Lower leg skin (tissue), 4 donors: ENCODE data around the gene ZNF710. TPM values are rescaled to one million over a fixed set of nuclear protein-coding genes. Genes with fewer than 3 reads are reported as not detected.
A peak's percentile ranks its signal among the peaks of the same experiment; 100 is the strongest.

Experiments used
- DNase-seq, 2 donors: peaks; one replicate each; pipeline ENCODE4 v3.0.0-alpha.2; 2019; ENCODE audit warnings: low spot score in 2 of 2
- H3K4me3 ChIP-seq: fragments of 200-600 bp; sonication (generic); 2 replicates; pipeline ENCODE4 v1.5.1; 2017; ENCODE audit warnings: mild to moderate bottlenecking, low read depth; ENCODE audit not compliant: poor library complexity, severe bottlenecking
- POLR2A ChIP-seq, 2 donors: fragments of 450-650 bp; IDR thresholded peaks; one replicate each; pipeline ENCODE4 v1.6.1; 2016 to 2017; ENCODE audit warnings: antibody characterized with exemption in 2 of 2, mild to moderate bottlenecking in 1 of 2, moderate library complexity in 1 of 2
- WGBS, 2 donors: methylation state at CpG; one replicate each; pipeline ENCODE4 v1.1.5; 2018; 5-methylcytosine and 5-hydroxymethylcytosine counted together
- intact Hi-C: fragments of 100-400 bp; cut with DNase I; formaldehyde crosslinking; loops from one replicate; pipeline ENCODE4 v1.15.0; 2023; ENCODE audit warnings: low total_unique reads
- total RNA-seq, 4 donors: library from RNA; depleted of rRNA; stranded (reverse); fragments of >200 nt; gene quantifications; one replicate each; pipeline ENCODE4 v1.1.0, GENCODE V29; 2016
- TF ChIP-seq, protein P1 (sequence below), 3 donors: fragments of 450-650 bp; IDR thresholded peaks; one replicate each; pipeline ENCODE4 v1.5.1; 2016; ENCODE audit warnings: antibody characterized with exemption in 3 of 3, mild to moderate bottlenecking in 3 of 3, moderate library complexity in 2 of 3

Gene ZNF710
- total RNA-seq, 4 donors from 2014 or later = 27.2 to 34.3 (median 32.4) TPM

- TF ChIP-seq, protein P1, sequence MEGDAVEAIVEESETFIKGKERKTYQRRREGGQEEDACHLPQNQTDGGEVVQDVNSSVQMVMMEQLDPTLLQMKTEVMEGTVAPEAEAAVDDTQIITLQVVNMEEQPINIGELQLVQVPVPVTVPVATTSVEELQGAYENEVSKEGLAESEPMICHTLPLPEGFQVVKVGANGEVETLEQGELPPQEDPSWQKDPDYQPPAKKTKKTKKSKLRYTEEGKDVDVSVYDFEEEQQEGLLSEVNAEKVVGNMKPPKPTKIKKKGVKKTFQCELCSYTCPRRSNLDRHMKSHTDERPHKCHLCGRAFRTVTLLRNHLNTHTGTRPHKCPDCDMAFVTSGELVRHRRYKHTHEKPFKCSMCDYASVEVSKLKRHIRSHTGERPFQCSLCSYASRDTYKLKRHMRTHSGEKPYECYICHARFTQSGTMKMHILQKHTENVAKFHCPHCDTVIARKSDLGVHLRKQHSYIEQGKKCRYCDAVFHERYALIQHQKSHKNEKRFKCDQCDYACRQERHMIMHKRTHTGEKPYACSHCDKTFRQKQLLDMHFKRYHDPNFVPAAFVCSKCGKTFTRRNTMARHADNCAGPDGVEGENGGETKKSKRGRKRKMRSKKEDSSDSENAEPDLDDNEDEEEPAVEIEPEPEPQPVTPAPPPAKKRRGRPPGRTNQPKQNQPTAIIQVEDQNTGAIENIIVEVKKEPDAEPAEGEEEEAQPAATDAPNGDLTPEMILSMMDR (IDR thresholded peaks at IDR 0.05) = no peak
- no peak for TF ChIP-seq POLR2A (IDR thresholded peaks at IDR 0.05)
- H3K4me3 ChIP-seq = no peak overlapping the region
- intact Hi-C loops = no loop called here
- no peak for DNase-seq
- 78 to 84% methylated on average over 1 of the region's 1 CpG for WGBS, 2 donors
Observed at GRCh38 chr15:90029024-90029423, 27.9 kb downstream of the ZNF710 start.

DNA sequence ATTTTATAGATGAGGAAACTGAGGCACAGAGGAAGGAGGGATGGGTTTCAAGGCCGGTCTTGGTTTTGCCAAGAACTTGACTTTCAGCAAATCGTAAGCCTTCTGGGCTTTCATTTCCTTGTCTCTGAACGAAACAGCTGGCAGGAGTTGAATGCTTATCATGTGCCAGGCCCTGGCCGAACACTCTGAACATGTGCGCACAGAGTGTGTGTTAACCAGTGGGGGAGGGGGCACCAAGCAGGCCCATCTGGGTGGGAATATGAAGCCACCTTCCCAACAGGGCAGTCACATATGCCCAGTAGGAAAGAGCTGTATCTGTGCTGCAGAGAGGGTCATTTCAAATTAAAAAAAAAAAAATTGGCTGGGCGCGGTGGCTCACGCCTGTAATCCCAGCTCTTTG, 29.3 kb downstream of the ZNF710 start:
- TF ChIP-seq, protein P1 (IDR thresholded peaks at IDR 0.05) = no peak
- TF ChIP-seq POLR2A (IDR thresholded peaks at IDR 0.05) = no peak
- H3K4me3 ChIP-seq = no peak overlapping the region
- intact Hi-C loops = no loop called here
- peak in 1 of 2 donors; percentile 70 for DNase-seq
- 72 to 73% methylated on average over 8 of the region's 8 CpGs for WGBS, 2 donors

DNA sequence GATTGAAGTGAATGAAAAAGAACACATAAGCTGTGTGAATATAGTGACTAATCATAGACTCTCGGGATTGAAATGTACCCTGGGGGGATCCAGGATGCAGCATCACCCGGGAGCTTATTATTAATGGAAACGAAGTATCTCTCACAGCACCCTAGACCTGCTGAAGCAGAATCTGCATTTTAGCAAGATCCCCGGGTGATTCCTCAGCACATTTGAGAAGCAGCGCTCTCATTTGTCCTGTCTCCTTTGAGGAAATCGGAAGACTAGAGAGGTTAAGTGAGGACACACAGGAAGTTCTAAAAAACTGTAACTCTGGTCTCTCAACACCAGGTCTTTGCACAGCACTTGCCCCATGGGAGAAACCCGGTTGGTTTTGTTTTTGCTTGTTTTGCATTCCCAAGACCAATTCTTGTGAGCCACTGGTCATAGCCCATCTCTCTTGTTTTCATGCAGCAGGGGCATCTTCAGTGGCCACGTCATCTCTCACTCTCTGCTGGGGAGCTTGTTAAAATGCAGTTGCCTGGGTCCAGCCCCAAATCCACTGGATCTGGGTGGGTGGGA, 30.2 kb downstream of the ZNF710 start:
- WGBS, 2 donors = 46 to 53% methylated on average over 8 of the region's 8 CpGs
- peak in 1 of 2 donors; percentile 46 for DNase-seq
- no peak overlapping the region for H3K4me3 ChIP-seq
- TF ChIP-seq POLR2A (IDR thresholded peaks at IDR 0.05) = no peak
- TF ChIP-seq, protein P1 (IDR thresholded peaks at IDR 0.05) = no peak
- intact Hi-C loops = no loop called here

- peak in 1 of 2 donors; percentile 46 for DNase-seq
- H3K4me3 ChIP-seq = no peak overlapping the region
- TF ChIP-seq, protein P1 (IDR thresholded peaks at IDR 0.05) = no peak
- no peak for TF ChIP-seq POLR2A (IDR thresholded peaks at IDR 0.05)
- intact Hi-C loops = no loop called here
- WGBS, 2 donors = 92% methylated on average over 5 of the region's 5 CpGs
Observed at GRCh38 chr15:90033006-90033405, 31.9 kb downstream of the ZNF710 start.

- peak in 1 of 2 donors; percentile 40 for DNase-seq
- TF ChIP-seq, protein P1 (IDR thresholded peaks at IDR 0.05) = no peak
- TF ChIP-seq POLR2A (IDR thresholded peaks at IDR 0.05) = no peak
- 83 to 96% methylated on average over 6 of the region's 6 CpGs for WGBS, 2 donors
Observed at GRCh38 chr15:90033448-90033847, 32.3 kb downstream of the ZNF710 start.

More at GRCh38 chr15:90033448-90033847, 32.3 kb downstream of the ZNF710 start:
- intact Hi-C loops = no loop called here
- no peak overlapping the region for H3K4me3 ChIP-seq
